ENCODE results near the gene NMNAT2.

DNA sequence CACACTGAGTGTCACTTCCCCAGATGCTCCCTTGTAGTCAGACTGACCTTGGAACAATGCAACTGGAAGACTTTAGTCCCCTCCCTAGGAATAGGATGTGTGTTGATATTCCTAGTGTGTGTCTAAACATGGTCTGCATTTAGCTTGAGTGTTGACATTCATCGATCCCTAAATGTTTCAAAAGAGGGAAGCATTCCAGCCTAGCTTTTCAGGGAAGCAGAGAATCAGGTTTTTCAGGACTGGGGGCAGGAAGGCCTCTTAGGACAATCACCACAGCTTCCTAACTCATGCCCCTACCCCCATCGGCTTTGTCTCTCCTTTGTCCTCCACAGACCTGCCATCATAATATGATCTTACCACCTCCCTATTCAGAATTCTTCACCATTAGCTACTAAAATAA is 43.4 kb downstream of the NMNAT2 start:
- TF ChIP-seq, protein P1, sequence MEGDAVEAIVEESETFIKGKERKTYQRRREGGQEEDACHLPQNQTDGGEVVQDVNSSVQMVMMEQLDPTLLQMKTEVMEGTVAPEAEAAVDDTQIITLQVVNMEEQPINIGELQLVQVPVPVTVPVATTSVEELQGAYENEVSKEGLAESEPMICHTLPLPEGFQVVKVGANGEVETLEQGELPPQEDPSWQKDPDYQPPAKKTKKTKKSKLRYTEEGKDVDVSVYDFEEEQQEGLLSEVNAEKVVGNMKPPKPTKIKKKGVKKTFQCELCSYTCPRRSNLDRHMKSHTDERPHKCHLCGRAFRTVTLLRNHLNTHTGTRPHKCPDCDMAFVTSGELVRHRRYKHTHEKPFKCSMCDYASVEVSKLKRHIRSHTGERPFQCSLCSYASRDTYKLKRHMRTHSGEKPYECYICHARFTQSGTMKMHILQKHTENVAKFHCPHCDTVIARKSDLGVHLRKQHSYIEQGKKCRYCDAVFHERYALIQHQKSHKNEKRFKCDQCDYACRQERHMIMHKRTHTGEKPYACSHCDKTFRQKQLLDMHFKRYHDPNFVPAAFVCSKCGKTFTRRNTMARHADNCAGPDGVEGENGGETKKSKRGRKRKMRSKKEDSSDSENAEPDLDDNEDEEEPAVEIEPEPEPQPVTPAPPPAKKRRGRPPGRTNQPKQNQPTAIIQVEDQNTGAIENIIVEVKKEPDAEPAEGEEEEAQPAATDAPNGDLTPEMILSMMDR (IDR thresholded peaks at IDR 0.05): no peak
- TF ChIP-seq POLR2A (IDR thresholded peaks at IDR 0.05): no peak

Data from adrenal gland (tissue), 5 donors.